Peyer's patch (tissue), 4 donors: ENCODE results near the gene MECP2.
A peak's percentile ranks its signal among the peaks of the same experiment; 100 is the strongest.

Experiments
- CTCF ChIP-seq, 6 experiments: fragments of 450-650 bp in 4 of 6; fragments of 200-600 bp in 2 of 6; sonication (generic) in 1 of 6; IDR thresholded peaks; one replicate each; pipeline ENCODE4 v1.5.1; 2017 to 2019; ENCODE audit warnings: antibody characterized with exemption in 6 of 6, mild to moderate bottlenecking in 3 of 6, moderate library complexity in 1 of 6
- POLR2A ChIP-seq, 2 donors: fragments of 450-650 bp; IDR thresholded peaks; one replicate each; pipeline ENCODE4 v1.5.1; 2017; ENCODE audit warnings: antibody characterized with exemption in 2 of 2, mild to moderate bottlenecking in 2 of 2, moderate library complexity in 2 of 2

GRCh38 chrX:154029439-154029838, 68.1 kb downstream of the MECP2 start:
- no peak for TF ChIP-seq POLR2A (IDR thresholded peaks at IDR 0.05)
- TF ChIP-seq CTCF (IDR thresholded peaks at IDR 0.05), result peak in 3 of 6 experiments; percentile 19 to 36 (median 24)
